H54 (cell line): Measurements from ENCODE around the gene CRYBG1.

Source experiments
- DNase-seq: peaks from one replicate; pipeline ENCODE4 v3.0.0; 2011; ENCODE audit warnings: low spot score, mixed read lengths; ENCODE audit not compliant: insufficient read length
- FAIRE-seq: peaks from 3 replicates; lab custom pipeline; 2011; peaks lifted over from hg19 to GRCh38; lab: Jason Lieb, UNC
- POLR2A ChIP-seq: IDR thresholded peaks from 2 replicates; pipeline ENCODE4 v1.6.1; 2011; ENCODE audit warnings: low read depth, mild to moderate bottlenecking, low read length

CRYBG1 gene

GRCh38 chr6:106613590-106613989 lies 253.1 kb downstream of the CRYBG1 start:
- FAIRE-seq = no peak
- no peak for DNase-seq
- TF ChIP-seq POLR2A = no peak

GRCh38 chr6:106614166-106614565 lies 253.6 kb downstream of the CRYBG1 start:
- TF ChIP-seq POLR2A = no peak
- FAIRE-seq = no peak

GRCh38 chr6:106614592-106615257 lies 254.2 kb downstream of the CRYBG1 start:
- no peak for FAIRE-seq
- no peak for TF ChIP-seq POLR2A
- no peak for DNase-seq

More at GRCh38 chr6:106614166-106614565, 253.6 kb downstream of the CRYBG1 start:
- no peak for DNase-seq

DNA sequence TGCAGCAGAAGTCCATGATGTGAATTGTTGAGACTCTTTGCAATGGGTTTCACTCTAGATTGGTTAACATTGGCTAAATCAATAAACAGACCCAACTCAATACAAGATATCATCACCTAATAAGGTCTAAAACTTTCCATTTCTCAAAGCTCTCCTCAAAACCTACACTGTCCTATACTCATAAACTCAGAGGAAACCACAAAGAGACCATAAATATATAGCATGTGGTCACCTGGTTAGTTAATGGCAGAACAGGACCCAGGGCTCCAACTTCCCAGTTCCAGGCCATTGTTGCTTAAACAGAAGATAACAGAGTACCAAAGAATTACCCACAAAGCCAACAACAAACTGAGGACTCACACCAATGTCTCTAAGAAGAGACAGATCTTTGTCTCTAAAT lies 256.8 kb downstream of the CRYBG1 start:
- DNase-seq = no peak
- TF ChIP-seq POLR2A = no peak
- FAIRE-seq = no peak

DNA sequence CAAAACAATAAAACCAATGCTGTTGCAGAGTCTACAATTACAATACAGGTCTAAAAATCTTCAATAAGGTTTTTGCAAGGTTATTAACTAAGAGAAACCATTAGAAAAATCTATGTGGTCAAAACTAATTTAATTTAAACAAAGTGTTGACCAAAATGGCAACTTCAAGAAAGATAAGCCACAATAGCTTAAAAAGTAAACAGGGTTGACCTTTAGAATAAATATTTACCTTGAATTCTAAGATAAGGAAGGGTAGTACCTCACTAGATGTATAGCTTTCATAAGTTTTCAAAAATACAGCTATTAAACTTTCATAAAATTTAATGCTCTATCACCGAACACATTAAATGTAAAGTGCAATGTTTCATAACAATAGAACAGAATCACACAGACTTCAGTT lies 257.3 kb downstream of the CRYBG1 start:
- FAIRE-seq (no peak), DNase-seq (no peak)
- no peak for TF ChIP-seq POLR2A

DNA sequence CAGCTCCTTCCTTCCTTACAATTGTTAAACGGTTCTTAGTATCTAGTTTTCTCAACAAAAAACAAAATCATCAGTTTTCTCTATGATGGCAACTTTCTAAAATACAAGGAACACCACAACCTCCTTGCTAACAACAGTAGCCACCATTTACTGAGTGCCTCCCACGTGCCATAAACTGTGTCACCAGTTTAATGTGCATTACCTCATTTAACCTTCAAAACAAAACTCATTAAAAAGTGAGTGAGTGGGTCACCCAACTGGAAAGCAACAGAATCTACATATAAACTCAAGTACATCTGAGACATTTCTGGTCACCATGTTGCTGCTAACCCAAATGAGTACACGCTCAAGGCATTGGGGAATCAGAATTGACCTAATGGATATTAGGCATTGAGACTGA lies 257.8 kb downstream of the CRYBG1 start:
- TF ChIP-seq POLR2A = no peak
- no peak for DNase-seq
- no peak for FAIRE-seq

DNA sequence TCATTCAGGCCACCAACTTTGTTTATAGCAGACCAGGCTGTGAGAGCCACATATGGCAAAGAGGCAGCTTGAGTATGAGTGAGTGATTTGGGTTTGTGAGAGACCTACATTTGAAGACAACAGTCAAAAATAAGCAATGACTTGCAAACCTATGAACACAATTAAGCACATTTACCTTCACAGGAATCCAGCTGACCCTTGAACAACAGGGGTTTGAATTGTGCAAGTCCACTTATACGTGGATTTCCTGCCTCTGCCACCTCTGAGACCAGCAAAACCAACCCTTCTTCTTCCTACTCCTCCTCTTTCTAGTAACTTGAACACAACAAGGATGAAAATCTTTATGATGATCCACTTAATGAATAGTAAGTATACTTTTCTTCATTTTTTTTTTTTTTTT lies 258.7 kb downstream of the CRYBG1 start:
- TF ChIP-seq POLR2A = no peak
- DNase-seq (no peak), FAIRE-seq (no peak)

DNA sequence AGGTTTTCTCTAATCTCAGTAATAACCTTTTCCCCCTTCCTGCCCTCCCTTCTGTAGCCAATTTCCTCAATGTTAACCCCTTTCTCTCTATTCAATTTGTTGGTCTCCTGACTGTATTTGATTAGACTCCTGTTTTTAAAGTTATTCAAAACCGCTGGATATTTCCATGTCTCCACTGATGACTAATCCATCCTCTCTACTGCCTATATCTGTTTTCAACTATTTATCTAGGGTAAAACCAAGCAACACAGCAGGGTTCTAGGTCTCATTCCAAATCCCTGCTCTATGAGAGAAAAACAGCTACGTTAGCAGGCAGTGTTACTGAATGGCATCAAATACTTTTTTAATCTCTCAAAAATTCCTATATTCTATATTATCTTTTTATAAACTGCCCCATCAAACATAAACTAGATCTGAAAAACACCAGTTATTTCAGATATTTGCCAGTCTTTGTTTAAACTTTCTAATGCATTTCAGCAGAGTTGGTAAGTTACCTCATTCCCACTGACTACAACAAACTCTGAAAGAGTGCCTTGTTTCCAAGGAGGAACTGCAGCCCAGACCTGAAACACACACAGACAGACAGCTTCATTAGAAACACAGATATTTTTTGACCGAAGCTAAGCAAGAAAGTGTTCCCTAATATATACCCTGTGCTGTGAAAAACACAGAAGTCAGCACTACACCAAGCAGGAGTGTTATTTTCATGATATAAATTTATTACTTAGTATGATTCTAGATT lies 260.6 kb downstream of the CRYBG1 start:
- TF ChIP-seq POLR2A = no peak
- FAIRE-seq (no peak), DNase-seq (no peak)
